ENCODE measurements around the gene GPNMB.

DNA sequence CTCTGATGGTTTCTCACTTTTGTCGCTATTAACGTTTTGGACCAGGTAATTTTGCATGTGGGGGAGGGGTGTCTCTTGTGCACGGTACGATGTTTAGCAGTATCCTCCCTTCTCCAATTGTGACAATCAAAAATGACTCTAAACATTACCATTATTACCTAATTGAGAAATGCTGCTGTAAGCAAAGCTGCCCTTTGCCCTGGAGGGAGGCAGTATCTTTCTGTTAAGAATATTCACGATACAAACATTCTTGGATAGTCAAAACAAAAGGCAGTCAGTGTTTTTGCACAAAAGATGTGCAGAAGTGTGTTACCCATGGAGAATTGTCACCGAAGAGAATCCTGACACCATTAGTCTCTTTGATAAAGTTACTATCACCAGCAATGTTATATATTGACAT, 62.2 kb downstream of the GPNMB start:
- no peak for TF ChIP-seq FOXA1 (IDR thresholded peaks at IDR 0.05)
- no peak for TF ChIP-seq FOXA1 (CRISPR knock-in tag; IDR thresholded peaks at IDR 0.05)
- no peak for TF ChIP-seq KLF16 (CRISPR knock-in tag; IDR thresholded peaks at IDR 0.05)
- TF ChIP-seq, protein P1, sequence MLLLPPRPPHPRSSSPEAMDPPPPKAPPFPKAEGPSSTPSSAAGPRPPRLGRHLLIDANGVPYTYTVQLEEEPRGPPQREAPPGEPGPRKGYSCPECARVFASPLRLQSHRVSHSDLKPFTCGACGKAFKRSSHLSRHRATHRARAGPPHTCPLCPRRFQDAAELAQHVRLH (CRISPR knock-in tag; IDR thresholded peaks at IDR 0.05; ENCODE audit: borderline replicate concordance, low read depth): no peak
- no peak for TF ChIP-seq RFX5 (IDR thresholded peaks at IDR 0.05; ENCODE audit: low read depth, low read length)
- TF ChIP-seq TAF1 (CRISPR knock-in tag; IDR thresholded peaks at IDR 0.05): no peak
- no peak for TF ChIP-seq PHF21A (CRISPR knock-in tag; IDR thresholded peaks at IDR 0.05)

All from HepG2 (cell line).